Muscle layer of colon (tissue), 2 donors: ENCODE measurements around the gene CDK11A.
"Not testable (repeated sequence)": the region's sequence is repeated elsewhere in the genome, so short reads cannot be mapped to it uniquely, and the experiment has no call there.

Source experiments
- H3K27ac ChIP-seq: one replicate; pipeline ENCODE4 v1.7.0; 2013; ENCODE audit warnings: low read depth, mild to moderate bottlenecking, low read length, moderate library complexity
- H3K27me3 ChIP-seq, 2 donors: one replicate each; pipeline ENCODE4 v1.7.0; 2013; ENCODE audit warnings: low read length in 2 of 2, mild to moderate bottlenecking in 2 of 2; ENCODE audit not compliant: insufficient read depth in 2 of 2, control insufficient read depth in 1 of 2
- H3K36me3 ChIP-seq: one replicate; pipeline ENCODE4 v1.7.0; 2013; ENCODE audit warnings: mild to moderate bottlenecking, low read length; ENCODE audit not compliant: insufficient read depth
- H3K4me1 ChIP-seq: one replicate; pipeline ENCODE4 v1.7.0; 2013; ENCODE audit warnings: mild to moderate bottlenecking, low read length; ENCODE audit not compliant: insufficient read depth
- H3K4me3 ChIP-seq, 2 donors: one replicate each; pipeline ENCODE4 v1.7.0; 2013; ENCODE audit warnings: low read length in 2 of 2, low read depth in 1 of 2, mild to moderate bottlenecking in 1 of 2, moderate library complexity in 1 of 2
- H3K9ac ChIP-seq: one replicate; pipeline ENCODE4 v1.7.0; 2013; ENCODE audit warnings: low read length
- H3K9me3 ChIP-seq: one replicate; pipeline ENCODE4 v1.7.0; 2013; ENCODE audit warnings: mild to moderate bottlenecking, low read length
- donor health status: abdominal sarcoma.
- donor health status: Adenocarcinoma of cecum.

The CDK11A gene

DNA sequence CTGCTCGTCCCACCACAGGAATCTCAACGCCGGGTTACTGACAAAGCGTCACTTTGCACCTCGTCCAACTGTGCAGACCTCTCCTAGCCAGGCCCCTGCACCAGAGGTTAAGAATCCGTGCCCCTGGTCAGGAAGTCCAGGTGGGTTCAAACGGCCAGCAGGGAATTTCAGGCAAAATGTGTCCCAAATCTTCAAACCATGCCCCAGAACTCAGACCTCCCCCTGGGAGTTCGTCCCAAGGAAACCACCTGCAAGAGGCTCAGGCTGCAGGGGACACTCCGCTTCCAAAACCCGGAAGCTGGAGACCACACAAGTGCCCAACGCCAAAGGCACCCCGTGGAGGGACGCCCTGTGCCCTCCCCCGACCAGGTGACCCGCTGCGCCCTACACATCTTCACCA is 32.7 kb downstream of the CDK11A start:
- not testable (repeated sequence) for H3K9ac ChIP-seq, H3K27me3 ChIP-seq, H3K4me3 ChIP-seq, H3K27ac ChIP-seq, H3K36me3 ChIP-seq, H3K4me1 ChIP-seq, H3K9me3 ChIP-seq

DNA sequence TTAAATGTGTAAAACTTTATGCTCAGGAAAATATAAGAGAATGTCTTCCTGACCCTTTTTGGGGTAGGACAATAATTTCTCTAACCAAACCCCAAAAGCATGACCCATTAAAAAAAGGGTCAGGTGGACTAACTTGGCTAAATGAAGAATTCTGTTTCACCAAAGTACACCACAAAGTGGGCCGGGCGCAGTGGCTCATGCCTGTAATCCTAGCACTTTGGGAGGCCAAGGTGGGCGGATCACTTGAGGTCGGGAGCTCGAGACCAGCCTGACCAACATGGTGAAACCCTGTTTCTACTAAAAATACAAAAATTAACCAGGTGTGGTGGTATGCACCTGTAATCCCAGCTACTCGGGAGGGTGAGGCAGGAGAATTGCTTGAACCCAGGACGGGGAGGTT is 34.6 kb downstream of the CDK11A start:
- not testable (repeated sequence) for H3K4me1 ChIP-seq, H3K27me3 ChIP-seq, H3K36me3 ChIP-seq, H3K4me3 ChIP-seq, H3K9me3 ChIP-seq, H3K9ac ChIP-seq, H3K27ac ChIP-seq

DNA sequence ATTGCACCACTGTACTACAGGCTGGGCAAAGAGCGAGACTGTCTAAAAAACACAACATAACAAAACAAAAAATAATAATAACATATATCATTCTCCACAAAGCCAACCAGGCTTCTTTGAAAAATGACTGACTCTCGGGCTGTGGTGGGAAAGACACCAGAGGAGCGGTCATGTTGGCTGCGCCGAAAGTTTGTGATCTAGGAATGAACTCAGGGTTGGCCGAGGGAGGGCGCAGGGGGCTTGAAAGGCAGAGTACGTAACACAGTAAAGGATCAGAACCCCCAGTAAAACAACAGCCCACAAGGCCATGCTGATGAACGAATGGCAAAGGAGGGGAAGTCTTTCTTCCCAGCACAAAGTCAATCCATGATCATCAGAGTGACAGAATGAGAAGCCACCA is 36.3 kb downstream of the CDK11A start:
- H3K4me3 ChIP-seq = no peak overlapping the region
- H3K9me3 ChIP-seq = no peaks in the 10 kb centered on the region
- H3K4me1 ChIP-seq = no peaks in the 10 kb centered on the region
- H3K27me3 ChIP-seq = no peaks in the 10 kb centered on the region
- no peak overlapping the region for H3K9ac ChIP-seq
- H3K27ac ChIP-seq = no peak overlapping the region
- no peaks in the 10 kb centered on the region for H3K36me3 ChIP-seq

GRCh38 chr1:1684031-1684681 is 40.0 kb downstream of the CDK11A start:
- Histone ChIP-seq H3K9ac (no peak overlapping the region), H3K27me3 (no peaks in the 10 kb centered on the region), H3K36me3 (peaks cover 5% of the 10 kb centered on the region), H3K27ac (no peak overlapping the region), H3K9me3 (no peaks in the 10 kb centered on the region), H3K4me1 (no peaks in the 10 kb centered on the region), H3K4me3 (no peak overlapping the region)

- Histone ChIP-seq H3K27ac (no peak overlapping the region), H3K4me1 (peaks cover 6% of the 10 kb centered on the region), H3K36me3 (peaks cover 5% of the 10 kb centered on the region), H3K9me3 (no peaks in the 10 kb centered on the region), H3K9ac (no peak overlapping the region), H3K4me3 (no peak overlapping the region), H3K27me3 (no peaks in the 10 kb centered on the region)
These were observed 40.9 kb downstream of the CDK11A start for GRCh38 chr1:1683104-1683905.

GRCh38 chr1:1680912-1681273 is 43.3 kb downstream of the CDK11A start:
- Histone ChIP-seq H3K36me3 (peaks cover 5% of the 10 kb centered on the region), H3K9me3 (no peaks in the 10 kb centered on the region), H3K9ac (no peak overlapping the region), H3K27ac (no peak overlapping the region), H3K4me1 (peaks cover 8% of the 10 kb centered on the region), H3K27me3 (no peaks in the 10 kb centered on the region), H3K4me3 (no peak overlapping the region)

DNA sequence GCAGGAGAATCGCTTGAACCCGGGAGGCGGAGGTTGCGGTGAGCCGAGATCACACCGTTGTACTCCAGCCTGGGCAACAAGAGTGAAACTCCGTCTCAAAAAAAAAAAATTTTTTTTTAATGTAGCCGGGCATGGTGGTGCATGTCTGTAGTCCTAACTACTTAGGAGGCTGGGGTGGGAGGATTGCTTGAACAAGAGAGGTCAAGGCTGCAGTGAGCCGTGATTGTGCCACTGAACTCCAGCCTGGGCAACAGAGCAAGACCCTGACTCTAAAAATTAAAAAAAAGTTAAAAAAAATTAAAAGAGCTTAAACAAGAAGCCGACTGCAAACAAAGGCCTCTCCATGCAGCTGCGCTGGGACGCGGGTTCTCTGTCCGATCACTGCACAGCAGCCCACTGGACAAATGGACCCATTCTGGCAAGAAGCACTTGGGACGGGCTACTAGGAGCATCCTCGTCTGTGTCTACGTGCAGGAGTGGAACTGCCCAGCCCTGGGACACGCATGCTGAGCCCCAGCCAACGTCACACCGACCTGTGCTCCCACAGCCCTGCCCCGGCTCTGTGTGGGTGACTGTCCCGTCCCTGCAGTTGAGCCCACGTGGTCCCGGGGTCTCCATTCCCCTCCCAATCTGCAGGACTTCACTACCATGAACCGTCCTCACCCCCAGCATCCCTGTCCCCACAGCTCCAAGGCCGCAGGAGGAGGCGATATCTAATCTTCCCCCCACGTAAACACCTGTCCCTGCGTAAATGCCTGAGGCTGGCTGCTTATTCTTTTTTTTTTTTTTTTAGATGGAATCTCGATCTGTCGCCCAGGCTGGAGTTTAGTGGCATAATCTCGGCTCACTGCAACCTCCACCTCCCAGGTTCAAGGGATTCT is 43.9 kb downstream of the CDK11A start:
- no peak overlapping the region for H3K9ac ChIP-seq
- H3K4me1 ChIP-seq = peaks cover 8% of the 10 kb centered on the region
- H3K36me3 ChIP-seq = peaks cover 5% of the 10 kb centered on the region

GRCh38 chr1:1678581-1679380 is 45.4 kb downstream of the CDK11A start:
- H3K27me3 ChIP-seq = no peaks in the 10 kb centered on the region
- H3K36me3 ChIP-seq = peaks cover 5% of the 10 kb centered on the region
- no peak overlapping the region for H3K27ac ChIP-seq
- no peaks in the 10 kb centered on the region for H3K9me3 ChIP-seq
- peaks cover 8% of the 10 kb centered on the region for H3K4me1 ChIP-seq
- H3K9ac ChIP-seq = no peak overlapping the region
- no peak overlapping the region for H3K4me3 ChIP-seq

More for the DNA sequence above, 43.9 kb downstream of the CDK11A start:
- Histone ChIP-seq H3K4me3 (no peak overlapping the region), H3K27ac (no peak overlapping the region), H3K9me3 (no peaks in the 10 kb centered on the region), H3K27me3 (no peaks in the 10 kb centered on the region)

- no peak overlapping the region for H3K4me3 ChIP-seq
- H3K27ac ChIP-seq = no peak overlapping the region
These were observed 46.2 kb downstream of the CDK11A start for GRCh38 chr1:1677718-1678580.

DNA sequence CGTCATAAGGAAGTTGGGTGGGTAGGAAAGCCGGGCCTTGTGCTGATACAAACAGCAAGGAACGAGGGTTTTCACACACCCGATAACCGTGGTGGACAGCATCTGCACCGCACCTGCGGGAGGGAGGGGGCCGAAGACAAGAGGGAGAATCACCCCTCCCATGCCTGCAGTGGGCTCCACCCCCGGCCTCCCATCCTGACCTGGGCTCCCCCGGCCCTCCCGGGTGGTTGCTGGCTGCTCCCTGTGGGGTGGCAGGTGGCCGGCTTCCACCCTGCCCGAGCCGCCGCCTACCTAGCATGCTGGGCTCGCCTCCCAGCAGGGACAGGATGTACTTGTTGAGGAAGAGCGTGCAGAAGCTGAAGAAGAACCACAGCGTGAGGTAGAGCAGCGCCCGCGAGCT is 48.1 kb downstream of the CDK11A start:
- not testable (repeated sequence) for H3K9ac ChIP-seq, H3K27ac ChIP-seq, H3K4me3 ChIP-seq, H3K27me3 ChIP-seq, H3K4me1 ChIP-seq, H3K9me3 ChIP-seq
- H3K36me3 ChIP-seq = peaks cover 16% of the 10 kb centered on the region

More at GRCh38 chr1:1677718-1678580, 46.2 kb downstream of the CDK11A start:
- Histone ChIP-seq H3K27me3 (no peaks in the 10 kb centered on the region), H3K36me3 (peaks cover 5% of the 10 kb centered on the region), H3K9me3 (no peaks in the 10 kb centered on the region), H3K9ac (no peak overlapping the region), H3K4me1 (peaks cover 8% of the 10 kb centered on the region)
